HL-60/S4 treated with phorbol 12-myristate 13-acetate at 8.2 ng/mL for 4 days and 3 days (cell line): Measurements from ENCODE around the gene MRPL54.

Experiments
- in situ Hi-C: fragments of 300-500 bp; cut with MboI; formaldehyde crosslinking; loops from 2 replicates; pipeline ENCODE4 v1.15.0; 2022; ENCODE audit warnings: low sequenced_read_pairs

Gene MRPL54

DNA sequence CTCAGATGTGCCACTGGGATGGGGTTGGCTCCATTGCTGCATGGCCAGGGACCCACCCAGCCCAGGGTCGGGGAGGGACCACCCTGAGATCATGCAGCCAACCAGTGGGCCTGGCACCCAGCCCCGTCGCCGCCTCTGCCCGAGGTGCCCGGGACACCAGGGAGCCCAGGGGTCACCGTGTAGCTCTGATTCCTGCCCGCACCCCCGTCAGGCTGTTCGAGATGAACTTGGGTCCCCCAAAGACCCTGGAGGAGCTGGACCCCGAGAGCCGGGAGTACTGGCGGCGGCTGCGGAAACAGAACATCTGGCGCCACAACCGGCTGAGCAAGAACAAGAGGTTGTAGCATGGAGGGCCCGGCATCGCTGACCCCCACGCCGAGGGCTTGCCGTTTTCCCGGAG, 4.6 kb downstream of the MRPL54 start:
- in situ Hi-C loops, result no loop called here

DNA sequence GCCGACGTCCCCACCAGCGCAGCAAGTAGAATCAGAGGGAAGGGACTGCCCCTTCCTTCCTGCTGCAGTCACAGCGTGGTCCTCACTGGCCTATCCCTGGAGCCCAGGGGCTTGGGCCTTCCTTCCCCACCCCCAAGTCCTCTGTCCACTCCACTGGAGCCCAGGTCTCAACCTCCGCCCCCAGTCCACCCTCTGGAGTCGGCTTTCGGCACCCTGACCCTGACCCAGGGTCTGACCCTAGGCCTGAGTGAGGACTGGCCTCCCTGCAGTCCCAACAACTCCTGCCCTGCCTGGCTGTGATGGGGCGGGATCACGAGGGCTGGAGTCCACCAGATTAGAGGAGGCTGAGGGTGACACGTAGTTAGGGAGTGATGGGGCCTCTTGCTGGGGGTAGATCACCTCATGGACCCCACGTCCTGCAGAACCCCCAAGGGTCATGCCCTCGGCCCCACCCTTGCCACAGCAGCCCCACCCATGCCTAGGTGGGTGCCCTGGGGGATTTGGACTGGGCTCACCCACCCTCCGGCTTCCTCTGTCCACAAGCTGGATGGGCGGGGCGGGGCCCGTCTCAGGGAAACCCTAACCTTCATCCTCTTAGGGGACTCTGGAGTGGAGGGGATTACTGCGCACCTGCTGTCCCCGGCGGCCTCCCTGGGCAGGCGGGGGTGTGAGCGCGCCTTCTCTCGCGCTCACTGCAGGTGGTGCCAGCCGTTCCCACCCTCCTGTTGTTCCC, 5.7 kb downstream of the MRPL54 start:
- in situ Hi-C loops, result no loop called here

DNA sequence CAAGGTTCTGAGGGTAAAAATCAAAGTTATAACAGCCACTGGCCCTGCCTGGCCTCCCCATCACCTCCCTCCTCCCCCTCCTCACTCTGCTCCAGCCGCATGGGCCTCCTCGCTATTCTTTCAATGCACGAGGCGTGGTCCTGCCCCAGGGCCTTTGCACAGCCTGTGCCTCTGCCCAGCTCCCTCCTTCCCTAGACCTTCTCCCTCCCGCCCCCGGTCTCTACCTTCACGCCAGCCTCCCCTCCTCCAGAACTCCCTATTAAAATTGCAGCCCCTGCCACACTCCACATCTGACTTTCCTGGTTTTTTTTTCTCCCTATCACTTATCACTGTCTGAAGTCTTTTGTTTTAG, 6.2 kb downstream of the MRPL54 start:
- in situ Hi-C loops, result no loop called here

DNA sequence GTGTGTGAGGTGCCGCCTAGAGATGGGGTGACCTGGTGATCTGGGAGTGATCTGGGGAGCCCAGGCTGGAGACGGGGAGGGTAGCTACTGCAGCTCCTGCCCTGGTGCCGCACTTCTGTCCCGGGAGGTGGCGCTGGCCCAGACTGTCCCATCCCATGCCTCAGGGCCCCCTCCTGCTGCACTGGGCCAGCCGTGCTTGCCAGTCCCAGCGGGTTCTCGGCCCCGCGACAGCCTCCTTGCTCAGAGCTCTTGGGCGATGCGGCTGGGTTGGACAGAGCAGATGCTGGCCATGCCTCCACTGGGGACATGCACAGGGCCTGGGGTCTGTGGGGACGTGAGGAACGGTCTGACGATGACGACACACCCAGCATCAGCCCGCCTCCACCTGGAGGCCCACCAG, 7.0 kb downstream of the MRPL54 start:
- in situ Hi-C loops, result no loop called here

DNA sequence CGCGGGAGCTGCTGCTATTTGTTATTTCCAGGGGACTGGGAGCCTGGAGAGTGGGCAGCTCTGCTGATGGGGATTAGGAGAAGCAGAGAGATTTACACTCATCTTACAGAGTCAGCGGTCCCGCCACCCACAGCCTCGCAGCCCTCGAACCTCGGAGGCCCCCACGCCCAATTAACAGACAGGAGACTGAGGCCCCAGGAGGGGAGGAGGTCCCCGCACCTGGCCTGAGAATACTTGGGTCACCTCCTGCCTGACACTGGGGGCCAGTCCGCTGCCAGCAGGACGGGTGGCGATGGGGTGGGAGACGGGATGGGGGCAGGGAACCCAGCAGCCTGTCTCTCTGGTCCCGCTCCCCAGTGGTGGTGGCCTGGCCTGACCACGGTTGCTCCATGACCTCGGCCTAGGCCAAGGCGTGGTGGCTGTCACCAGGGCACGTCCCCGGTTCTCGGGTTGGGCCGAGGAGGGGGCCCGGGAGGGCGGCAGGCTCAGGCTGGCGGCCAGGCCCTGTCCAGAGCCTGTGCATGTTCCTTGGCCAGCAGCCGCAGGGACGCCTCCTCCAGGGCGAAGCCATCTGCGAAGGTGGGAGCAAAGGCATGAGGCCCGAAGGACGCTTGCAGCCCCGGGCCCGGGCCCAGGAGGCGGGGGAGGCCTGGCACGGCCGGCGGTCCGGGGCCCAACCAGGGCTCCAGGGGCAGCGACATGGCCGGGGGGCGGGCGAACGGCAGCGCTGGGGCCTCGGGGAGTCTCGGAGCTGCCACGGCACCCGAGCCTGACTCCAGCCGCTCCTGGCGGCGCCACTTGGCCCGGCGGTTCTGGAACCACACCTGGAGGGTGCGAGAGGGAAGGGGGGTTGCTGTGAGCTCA, 7.9 kb downstream of the MRPL54 start:
- in situ Hi-C loops, result no loop called here

DNA sequence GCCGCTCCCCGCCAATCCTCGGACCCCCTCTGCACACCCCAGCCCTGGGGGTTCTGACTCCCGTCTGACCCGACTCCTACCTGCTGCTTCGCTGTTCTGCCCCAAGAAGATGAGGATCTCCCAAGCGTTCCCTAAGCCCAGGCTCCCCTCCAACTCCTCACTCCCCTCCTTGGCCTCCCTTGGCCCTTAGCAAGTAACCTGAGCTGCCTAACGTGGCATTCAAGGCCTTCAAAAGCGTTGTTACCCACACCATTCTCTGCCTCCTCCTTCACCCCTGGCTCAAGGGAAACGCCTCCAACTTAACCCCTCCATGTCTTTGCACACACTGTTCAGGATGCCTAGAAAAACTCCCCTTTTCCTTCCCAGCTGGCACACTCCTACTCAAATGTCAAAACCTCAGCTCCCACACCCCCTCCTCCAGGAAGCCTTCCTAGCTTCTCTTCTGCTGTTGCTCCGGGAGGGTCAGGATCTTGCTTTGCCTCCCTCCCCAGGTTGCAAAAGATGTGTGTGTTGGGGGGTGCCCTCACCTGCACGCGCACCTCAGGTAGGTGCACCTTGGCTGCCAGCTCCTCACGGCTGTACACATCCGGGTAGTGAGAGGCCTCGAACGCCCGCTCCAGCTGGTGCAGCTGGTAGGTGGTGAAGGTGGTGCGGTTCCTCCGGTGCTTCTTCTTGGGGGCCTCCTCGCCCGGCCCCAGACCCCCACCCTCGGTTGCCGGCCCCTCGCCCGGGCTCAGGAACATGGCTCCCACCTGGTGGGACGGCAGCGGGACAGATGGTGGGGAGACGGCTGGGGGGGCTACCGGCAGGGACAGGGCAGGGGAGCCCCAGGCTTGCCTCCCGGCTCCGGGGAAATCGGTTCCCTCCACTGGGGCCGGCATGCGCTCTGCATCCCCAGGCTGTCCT, 8.8 kb downstream of the MRPL54 start:
- in situ Hi-C loops, result no loop called here

DNA sequence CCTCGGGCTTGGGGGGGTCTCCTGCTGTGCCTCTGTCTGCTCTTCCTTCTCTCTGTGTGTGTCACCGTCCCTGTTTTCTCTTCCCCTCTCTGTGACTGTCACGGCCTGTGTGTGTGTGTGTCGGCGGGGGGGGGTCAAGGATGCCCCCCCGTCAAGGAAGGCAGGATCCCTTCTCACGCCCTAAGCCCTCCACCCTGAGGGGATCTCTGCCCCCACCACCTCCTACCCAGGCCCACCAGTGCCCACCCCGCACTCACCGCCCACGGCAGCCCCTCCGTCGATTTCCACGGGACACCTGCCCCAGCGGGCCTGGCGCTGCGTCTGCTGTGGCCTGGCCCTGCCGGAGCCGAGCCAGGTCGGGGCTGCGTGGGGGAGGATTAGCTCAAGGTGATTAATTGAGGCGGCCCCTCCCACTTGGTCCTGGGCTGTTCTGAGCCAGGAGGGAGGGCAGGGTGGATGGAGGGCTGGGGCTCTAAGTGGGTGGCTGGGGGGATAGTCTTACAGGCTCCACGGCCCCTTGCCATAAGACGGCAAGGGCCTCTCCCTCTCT, 9.5 kb downstream of the MRPL54 start, which contains the start of gene RAX2:
Gene RAX2, minus strand, starts transcription at position 323 of the 550 bp plus-strand sequence. CDS start 486 bp downstream, outside the sequence.
- in situ Hi-C loops, result no loop called here

DNA sequence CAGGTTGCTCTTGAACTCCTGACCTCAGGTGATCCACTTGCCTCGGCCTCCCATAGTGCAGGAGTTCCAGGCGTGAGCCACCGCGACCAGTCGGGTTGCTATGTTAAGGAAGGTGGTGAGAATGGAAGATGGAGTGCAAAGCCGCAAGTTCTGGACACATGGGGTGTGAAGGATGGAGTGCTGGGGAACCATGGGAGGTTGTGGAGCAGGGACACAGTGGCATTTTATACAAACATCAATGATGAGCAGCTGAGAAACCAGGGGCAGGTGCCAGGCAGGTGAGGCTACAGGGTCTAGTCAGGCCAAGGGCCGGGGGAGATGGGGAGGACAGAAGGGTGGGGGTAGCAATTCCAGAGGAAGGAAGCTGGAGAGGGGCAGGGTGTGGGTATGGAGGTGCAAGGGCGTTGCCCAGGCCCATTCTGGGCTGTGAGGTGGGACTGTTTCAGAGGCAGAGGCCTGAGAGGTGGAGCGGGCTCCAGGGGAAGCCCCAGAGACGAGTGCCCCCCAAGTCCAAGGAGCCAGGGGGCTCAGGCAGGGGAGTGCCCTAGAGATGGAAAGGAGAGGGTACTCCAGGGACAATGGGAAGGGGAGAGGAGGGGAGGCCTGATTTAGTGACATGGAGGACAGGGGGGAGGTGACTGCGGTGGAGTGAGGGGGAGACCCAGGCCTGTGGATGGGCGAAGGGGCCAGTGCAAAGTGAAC, 11.5 kb downstream of the MRPL54 start:
- in situ Hi-C loops, result no loop called here

DNA sequence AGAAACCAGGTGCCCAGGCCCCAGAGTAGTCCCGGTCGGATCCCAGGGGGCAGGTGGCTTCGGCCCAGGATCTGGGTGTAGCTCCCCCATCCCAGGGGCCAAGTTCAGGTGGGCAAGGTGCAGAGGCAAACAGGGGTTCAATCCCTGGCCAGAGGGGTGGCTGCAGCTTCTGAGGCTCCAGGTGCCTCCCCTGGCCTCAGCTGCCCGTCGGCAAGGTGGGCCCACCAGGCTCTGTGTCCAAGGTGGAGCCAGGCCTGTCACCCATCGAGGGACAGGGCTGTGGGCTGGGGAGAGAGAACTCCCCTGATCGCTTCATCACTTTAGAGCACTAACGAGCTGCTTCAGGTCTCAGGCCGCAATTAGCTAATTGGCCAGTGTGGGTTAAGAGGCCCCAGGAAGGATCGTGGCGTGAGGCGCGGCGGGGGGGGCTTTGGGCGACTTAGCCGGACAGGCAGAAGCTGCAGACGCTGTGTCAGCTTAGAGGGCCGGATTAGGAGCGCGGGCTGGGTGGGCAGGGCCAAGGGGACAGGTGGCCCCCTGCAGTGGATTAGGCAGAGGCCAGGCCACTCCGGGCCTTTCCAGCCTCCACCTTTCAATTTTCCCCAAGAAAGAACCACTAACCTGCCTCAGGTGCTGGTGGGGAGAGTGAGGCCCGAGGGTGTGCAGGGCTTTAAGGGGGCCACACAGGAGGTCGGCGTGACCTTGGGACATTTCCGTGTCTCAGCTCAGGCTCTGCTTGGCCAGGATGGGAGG, 12.3 kb downstream of the MRPL54 start:
- in situ Hi-C loops, result no loop called here

DNA sequence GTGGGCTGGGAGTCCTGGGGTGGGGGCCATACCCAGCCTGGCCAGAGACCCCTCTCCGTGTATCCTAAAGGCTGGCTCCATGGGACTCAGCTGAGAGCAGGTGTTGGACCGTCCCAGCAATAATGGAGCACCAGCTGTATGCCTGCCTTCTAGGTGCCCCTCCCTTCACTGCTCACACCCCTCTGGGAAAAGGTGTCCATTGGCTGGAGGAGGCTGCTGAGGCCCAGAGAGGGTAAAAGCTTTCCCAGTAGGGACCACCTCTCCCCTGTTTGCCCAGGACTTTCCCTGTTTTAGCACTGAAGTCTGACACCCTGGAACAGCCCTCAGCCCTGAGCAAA, 12.9 kb downstream of the MRPL54 start:
- in situ Hi-C loops, result no loop called here

DNA sequence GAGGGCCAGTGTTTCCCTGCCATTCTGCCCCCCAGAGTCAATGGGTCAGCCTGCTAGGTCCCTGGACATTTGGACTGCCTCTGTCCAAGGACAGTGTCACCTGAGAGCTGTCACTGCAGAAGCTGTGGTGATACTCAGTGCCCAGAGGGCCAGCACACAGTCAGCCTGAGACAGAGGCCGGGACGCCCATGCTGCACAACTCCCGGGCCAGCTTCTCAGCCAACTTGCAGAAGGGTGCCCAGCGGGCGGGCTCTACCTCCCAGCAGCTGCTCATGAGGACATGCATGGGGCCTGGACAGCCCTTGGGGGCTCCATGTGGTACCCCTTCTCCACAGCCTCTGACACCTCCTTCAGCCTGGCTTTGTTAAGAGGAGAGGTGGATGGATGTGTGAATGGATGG, 13.3 kb downstream of the MRPL54 start:
- in situ Hi-C loops, result no loop called here

DNA sequence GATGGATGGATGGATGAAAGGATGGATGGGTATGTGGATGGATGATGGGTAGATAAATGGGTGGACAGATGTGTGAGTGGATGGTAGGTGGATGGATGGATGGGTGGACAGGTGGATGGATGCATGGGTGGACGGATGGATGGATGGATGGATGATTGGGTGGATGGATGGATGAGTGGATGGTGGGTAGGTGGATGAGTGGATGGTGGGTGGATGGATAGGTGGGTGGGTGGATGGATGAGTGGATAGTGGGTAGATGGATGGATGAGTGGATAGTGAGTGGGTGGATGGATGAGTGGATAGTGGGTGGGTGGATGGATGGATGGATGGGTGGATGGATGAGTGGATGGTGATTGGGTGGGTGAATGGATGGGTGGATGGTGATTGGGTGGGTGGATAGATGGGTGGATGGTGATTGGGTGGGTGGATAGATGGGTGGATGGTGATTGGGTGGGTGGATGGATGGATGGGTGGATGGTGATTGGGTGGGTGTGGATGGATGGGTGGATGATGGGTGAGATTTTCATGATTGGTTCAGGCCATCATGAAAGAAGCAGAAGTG, 14.1 kb downstream of the MRPL54 start:
- in situ Hi-C loops, result no loop called here

DNA sequence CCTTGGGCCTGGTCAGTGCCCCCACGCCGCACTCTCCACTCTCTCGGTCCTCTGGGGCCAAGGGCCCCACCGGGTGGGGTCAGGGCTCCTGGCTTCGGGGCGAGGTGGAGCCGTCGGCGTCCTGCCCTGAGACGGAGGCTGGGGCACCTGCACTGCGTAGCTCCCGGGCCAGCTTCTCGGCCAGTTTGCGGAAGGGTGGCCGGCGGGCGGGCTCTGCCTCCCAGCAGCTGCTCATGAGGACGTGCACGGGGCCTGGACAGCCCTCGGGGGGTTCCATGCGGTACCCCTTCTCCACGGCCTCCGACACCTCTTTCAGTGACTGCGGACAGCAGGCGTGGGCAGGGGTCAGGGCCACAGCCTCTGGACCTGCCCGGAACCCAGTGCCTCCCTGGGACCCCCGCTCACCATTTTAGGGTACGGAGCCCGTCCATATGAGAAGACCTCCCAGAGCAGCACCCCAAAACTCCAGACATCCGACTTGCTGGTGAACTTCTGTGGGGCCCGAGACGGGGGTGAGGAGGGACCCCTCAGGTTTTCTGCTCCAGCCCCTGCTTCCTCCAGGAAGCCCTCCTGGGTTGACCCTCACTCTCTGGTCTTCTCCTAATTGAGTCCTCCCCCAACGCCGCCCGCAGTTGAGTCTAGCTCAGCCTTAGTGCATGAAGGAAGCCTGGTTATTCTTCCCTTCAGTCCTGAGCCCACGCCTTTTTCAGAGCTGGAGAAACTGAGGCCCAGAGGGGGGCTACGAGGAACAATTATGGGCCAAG, 15.8 kb downstream of the MRPL54 start:
- in situ Hi-C loops, result no loop called here

DNA sequence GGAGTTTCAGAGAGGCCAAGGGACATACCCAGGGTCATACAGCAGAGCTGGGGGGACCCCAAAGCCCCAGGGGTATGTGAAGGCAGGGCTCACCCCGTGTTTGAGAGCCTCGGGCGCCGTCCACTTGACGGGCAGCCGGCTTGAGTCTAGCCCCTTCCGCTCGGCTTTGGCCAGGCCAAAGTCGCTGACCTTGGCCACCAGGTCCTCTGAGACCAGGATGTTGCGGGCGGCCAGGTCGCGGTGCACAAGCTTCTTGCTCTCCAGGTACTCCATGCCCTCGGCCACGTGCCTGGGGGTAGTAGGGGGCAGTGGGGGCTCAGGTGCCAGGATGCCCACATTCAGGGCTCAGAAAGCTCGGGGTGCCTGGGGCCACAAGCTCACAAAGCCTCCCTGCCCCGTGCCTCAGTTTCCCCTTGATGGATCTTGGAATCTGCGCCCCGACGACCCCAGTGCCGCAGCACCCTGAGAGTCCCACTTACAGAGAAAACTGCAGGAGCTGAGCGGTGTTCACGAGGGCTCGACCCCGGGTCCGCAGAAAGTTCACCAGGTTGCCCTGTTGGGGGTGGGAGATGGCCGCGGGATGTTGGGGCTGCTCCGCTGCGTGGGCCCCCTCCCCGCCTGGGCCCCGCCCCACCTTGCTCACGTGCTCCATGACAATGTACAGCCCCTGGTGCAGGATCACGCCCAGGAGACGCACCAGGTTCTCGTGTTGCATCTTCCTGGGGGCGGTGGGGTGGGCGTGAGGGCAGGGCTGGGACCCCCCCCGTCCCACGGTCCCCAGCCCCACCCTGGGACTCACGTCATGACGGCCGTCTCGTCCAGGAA, 16.6 kb downstream of the MRPL54 start:
- in situ Hi-C loops, result no loop called here

DNA sequence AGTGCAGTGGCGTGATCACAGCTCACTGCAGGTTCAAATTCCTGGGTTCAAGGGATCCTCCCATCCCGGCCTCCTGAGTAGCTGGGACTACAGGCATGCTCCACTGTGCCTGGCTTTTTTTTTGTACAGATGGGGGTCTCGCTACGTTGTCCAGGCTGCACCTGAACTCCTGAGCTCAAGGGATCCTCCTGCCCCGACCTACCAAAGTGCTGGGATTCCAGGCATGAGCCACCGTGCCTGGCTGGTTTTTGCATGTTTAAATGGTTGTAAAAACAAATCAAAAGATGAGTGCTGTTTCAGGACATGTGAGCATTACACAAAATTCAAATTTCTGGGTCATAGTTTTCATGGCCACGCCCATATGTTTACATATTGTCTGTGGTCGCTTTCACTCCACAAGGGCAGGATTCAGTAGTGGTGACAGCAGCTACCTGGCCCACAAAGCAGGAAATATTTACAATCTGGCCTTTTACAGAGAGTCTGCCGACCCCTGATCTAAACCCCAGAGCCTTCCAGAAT, 18.4 kb downstream of the MRPL54 start:
- in situ Hi-C loops, result no loop called here

DNA sequence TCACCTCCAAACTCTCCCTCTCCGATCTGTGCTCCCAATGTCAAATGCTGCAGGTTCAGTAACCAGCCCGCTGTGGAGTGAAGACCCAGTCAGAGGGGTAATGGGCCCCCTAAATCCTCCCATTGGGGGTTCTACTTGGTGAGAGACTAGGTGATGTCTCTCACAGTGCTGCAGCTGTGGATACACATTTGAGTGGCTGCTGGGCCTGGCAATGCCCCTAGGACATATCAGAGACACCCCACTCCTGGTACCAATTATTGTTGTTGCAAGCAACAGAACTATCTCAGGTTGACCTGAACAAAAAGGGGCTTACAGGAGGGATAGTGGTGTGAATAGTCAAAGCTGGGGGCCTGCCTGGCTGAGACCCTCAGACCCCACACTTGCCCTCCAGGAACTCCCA, 19.1 kb downstream of the MRPL54 start:
- in situ Hi-C loops, result no loop called here

DNA sequence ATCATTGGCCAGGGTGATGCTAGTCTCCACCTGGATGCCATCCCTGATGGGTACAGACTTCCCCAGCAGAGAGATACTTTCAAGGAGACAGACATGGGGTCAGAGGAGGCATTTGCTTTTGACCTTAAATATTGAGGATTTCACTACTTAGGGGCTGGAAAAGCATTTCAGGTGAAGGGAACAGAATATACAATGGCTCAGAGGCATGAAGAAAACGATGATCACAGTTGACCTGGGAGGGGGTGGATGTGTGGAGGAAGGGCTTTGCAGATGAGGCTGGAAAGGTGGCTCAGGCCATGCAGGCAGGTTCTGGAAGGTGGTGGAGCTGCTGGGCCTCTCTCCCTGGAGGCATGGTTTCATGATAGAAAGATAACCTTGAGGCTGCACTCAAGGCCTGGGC, 19.8 kb downstream of the MRPL54 start:
- in situ Hi-C loops, result no loop called here

DNA sequence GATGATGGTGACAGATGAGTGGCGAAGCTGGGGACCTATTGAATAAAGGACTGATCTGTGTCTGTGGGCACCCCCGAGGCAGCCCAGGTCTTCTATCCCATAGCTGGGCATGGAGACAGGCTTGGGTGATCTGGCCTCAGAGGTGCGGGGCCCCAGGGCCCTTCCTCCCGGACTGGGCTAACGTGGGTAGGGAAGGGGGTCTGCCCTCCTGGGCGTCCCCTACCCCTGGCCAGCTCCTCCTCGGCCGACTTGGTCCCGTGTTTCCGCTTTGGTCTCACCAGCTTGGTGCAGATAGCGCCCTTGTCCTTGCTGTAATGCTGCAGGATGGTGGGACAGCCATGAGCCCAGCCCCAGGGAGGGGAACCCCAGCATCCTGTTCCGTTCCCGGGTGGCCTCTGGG, 20.4 kb downstream of the MRPL54 start:
- in situ Hi-C loops, result no loop called here
